GM18498 (cell line): ENCODE results near the gene IL1RAPL1.
"Not testable (repeated sequence)": the region's sequence is repeated elsewhere in the genome, so short reads cannot be mapped to it uniquely, and the experiment has no call there.

ENCODE experiments used
- ATAC-seq: cut with Tn5 transposase; IDR thresholded peaks from one replicate; pipeline ENCODE4 v1.9.1; 2021; ENCODE audit warnings: mild to moderate bottlenecking, moderate library complexity; ENCODE audit not compliant: unreplicated experiment

Gene IL1RAPL1

DNA sequence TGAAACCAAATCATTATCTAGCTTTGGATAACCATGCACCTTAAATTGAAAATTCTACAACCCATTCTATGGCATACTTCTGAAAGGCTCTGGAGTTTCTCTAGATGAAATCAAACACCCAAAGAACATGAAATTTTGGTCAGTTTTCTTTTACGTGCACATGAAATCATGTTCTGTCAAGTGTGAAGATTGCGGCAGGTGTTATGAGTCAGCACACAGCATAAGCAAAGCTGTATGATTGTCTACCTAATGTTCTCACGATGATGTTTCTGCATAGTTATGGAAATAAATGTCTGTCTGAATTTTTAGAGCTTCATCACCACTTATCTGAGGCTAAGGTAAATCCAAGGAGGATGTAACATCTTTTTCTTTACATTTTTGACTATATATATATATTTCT lies 495.3 kb downstream of the IL1RAPL1 start:
- no peak for ATAC-seq

DNA sequence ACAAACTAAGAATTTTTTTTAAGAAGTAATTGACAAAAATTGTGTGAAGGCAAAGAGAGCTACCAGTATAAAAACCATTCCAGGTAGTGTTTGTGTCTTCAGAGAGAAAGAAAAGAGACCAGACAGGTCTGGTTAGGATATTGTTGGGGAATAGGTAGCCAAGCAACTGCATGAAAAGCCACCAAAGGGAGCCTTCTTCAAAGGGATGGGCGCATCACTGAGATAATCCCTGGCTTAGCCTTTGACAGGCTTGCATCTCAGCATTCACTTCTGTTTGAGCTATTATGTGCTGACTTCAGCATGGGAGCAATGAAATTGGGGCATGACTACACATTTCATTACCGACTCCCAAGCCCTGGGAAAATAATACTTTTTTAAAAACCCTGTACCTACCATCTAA lies 496.6 kb downstream of the IL1RAPL1 start:
- ATAC-seq: no peak

DNA sequence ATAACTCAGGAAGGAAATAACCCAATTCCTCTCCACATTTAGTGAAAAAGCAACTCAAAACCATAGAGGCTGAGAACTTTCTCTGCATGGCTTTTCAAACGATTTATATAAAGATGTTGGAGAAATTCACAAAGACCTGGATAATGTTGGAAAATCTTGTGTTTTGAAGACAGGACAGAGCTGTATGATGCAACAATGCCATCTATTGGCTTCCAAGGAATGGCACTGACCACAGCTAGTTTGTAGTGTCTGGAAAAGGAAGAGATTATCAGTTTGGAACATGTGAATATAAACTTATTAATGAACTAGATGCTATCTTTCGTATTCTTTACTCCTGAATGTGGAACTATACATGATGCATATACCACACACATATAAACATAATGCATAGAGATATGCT lies 503.6 kb downstream of the IL1RAPL1 start:
- no peak for ATAC-seq

DNA sequence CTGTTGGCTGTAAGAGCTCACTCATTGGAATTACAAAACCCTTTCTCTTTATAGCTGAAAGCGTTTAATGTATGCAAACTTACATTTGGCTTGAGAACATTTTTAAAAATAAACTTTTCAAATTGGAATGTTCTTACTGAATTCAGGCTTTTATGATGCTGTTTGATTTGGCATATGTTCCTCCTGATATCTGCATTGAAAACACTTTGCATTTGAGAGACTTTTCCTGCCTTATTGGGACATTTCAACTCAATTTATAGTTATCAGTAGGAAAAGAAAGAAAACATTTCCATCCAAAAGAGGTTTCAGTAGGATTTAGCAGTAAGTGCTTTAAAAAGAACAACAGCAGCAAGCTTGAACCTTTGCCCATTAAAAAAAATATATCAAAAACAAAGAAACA lies 520.0 kb downstream of the IL1RAPL1 start:
- no peak for ATAC-seq

DNA sequence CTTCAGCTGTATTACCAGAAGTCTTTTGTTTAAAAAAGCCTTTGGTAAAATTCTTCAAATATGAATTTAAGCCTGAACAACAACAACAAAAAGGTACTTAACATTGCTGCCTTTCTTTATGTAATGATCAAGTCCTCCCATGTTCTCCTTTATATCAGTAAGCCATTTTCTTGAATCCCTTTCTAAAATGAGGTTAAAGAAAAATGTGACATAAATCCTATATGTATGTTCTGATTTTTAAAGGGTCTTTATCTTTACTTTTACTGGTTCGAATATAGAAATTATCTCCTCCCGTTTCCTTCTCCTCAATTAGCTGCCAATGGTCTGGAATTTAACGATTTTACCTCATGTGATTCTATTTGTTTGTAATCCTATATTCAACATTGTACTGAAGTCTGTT lies 522.8 kb downstream of the IL1RAPL1 start:
- no peak for ATAC-seq

DNA sequence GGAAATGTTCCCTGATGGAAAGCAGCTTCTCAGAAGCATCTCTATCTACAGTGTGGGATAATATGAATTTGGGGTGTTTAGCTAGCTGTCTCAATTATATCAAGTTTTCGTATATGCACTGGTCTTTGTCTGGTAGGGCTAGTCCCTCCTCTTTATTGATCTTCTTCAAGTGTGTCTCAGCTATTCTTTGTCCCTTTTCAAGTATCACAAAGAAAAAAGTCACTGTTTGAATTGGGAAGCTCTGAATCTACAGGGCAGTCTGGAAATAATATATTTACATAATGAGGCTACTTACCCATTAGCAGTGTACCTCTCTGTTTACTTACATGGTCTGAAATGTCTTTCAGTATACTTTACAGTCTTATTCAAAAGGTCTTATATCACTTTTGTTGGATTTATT lies 526.0 kb downstream of the IL1RAPL1 start:
- ATAC-seq: no peak

DNA sequence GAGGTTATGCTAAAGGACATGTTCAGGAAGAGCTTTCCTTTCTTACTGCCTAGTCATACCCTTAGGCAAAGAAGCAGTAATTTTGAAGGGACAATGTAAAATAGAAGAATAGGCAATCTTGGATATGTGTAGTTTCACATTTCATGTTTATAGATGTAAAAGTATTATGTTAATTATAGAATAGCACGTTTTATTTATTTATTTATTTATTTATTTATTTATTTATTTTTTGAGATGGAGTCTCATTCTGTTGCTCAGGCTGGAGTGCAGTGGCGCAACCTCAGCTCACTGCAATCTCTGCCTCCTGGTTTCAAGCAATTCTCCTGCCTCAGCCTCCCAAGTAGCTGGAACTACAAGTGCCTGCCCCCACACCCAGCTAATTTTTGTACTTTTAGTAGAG lies 535.6 kb downstream of the IL1RAPL1 start:
- not testable (repeated sequence) for ATAC-seq

DNA sequence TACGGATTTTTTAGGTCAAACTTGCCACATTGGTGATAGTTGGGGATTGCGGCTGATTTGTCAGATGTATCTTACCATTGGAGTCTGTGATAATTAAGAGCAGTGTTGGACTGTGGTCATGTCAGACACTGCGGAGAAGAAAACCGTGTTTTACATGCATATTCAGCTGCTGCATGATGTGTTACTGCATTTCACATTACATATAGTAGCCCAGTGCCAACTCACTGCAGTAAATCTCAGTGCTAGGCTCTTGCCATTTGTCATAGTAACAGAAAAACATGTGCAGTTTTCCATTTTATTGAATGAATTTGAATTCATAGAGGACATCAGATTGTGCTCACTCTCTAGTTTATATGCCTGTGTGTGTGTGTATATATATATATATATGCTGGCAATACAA lies 543.7 kb downstream of the IL1RAPL1 start:
- ATAC-seq: no peak

DNA sequence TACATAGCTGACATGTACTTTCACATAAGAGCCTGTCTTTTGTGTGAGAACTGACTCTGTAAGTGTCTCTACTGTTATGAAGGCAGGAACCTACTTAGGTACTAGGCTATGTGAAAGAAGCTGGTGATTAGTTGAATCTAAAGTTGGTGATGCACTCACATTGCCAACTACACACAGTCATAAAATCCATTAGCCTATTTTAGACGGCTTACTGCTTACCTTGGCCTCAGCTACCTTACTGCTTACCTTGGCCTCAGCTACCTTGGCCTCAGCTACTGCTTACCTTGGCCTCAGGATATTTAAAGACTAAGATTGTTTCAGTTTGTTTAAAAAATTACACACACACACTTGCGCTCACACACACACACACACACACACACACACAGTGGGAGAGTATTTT lies 549.7 kb downstream of the IL1RAPL1 start:
- no peak for ATAC-seq

DNA sequence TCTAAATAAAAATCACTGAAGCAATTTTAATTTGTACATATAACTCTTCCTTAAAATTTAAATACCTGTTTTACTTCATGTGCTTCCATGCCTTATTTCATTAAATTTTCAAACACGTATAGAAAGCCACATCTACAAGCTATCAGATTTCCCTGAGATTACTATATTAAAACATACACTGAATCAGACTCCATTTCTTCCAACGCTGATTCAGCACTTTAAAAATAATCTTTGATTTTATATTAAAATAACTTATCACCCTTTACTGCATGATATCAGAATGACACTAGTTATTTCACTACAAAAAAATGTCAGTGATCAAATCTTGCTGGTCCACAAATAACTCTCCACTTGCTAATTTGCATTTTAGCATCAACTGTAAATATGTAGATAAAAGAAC lies 550.8 kb downstream of the IL1RAPL1 start:
- ATAC-seq: no peak

DNA sequence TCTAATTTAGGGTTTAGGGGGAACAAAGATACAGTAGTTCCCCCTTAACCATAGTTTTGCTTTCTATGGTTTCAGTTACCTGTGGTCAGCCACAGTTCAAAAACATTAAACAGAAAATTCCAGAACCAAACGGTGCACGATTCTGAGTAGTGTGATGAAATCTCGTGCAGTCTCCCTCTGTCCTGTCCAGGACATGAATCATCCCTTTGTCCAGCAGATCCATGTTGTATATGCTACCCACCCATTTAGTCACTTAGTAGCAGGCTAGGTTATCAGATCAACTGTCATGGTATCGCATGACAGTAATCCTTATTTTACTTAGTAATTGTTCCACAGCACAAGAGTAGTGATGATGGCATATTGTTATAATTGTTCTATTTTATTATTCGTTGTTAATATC lies 556.1 kb downstream of the IL1RAPL1 start:
- no peak for ATAC-seq

DNA sequence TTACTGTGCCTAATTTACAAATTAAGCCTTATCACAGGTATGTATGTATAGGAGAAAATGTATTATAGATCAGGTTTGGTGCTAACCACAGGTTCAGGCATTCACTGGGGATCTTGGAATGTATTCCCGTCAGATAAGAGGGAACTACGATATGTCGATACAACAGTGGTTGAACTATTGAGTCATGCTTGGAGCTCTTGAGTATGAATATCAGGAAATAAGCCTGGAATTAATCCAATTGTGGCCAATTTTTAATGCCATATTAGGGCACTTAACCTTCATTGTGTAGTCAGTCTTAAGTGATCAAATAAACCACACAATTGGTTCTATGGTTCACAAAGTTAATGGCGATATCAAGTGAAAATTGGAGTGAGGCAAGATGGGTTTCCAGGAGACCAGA lies 556.5 kb downstream of the IL1RAPL1 start:
- no peak for ATAC-seq

DNA sequence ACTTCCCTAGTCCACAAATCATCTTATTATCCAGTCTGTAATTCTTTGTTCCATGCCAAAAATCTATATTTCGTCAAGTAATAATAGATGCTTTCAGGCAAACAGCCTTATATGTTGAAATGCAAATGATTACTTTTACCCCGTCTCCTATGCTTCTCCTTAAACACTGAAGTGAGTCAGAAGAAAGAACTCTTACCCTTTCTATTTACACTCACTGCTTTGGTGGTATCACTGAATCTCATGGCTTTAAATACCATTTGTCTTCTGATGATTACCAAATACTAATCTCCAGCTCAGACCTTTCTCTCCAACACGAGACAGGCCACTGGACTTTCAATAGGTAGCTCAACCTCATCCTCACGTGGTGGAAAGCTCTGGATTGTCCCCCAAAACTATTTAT lies 558.1 kb downstream of the IL1RAPL1 start:
- ATAC-seq: no peak

DNA sequence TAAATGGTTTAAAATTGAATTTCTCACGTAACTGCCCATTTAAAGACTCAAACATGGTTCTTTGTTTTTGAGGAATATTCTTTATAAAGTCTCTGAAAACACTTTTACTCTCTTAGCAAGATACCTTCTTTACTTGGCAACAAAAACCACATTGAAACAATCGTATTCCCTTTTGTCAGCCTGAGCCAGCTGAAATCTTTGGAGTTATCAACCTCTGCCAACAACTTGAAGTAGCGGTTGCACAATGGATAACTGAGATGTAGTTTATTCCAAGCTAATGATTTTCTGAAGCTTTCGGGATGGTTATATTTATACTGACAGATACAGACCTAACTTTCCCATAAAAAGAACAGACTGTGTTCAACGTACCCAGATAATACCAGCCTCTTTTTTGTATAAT lies 561.3 kb downstream of the IL1RAPL1 start:
- ATAC-seq: no peak

DNA sequence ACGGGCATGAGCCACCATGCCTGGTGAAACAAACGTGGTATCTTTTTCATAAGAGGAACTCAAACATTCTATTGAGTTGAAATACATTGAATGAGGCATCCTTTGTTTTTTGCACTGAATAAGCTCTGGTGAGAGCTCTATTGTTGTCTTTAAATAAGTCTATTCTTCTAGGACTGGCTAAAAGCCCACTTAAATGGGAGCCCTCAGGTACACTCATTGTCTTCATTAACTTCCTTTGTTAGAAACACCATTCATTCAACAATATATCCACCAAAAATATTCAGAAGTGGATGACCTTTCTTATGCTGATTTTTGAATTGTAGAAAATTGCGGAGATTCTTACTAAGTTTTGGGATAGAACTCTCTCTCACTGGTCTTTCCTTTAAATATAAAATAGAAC lies 568.0 kb downstream of the IL1RAPL1 start:
- no peak for ATAC-seq

DNA sequence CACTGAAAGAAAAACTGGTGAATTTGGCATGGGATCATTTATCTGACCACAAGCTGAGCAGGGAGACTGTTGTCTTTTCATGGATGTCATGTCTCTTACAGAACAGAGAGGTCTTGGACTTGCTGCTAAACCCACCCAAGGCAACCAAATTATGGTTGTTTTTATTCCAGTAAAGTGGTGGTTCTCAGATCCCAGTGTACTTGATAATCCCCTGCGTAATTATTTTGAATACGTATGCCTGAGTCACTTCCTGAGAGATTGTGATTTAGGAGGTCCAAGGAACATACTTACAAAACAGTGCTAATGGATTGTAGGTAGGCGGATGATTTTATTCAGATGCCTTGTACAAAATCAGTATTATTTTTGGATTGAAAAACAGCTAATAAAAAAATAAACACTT lies 585.6 kb downstream of the IL1RAPL1 start:
- no peak for ATAC-seq

DNA sequence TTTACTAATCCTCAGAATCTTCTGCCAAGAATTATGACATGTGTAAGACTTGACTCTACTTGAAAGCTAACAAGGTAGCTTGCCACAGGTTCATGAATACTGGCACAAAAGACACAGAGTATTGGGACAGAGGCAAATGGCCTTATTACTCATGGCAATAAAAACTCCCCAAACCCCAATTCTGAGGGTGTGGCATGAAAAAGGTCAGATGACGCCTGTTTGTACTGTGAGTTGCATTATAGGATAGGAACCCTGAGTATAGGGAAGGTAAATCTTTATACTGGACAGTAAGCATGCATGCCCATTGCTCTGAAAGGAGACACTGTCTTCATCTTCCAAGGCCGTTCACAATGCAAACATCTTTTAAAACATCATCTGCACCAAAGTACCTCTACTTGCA lies 600.0 kb downstream of the IL1RAPL1 start:
- no peak for ATAC-seq

DNA sequence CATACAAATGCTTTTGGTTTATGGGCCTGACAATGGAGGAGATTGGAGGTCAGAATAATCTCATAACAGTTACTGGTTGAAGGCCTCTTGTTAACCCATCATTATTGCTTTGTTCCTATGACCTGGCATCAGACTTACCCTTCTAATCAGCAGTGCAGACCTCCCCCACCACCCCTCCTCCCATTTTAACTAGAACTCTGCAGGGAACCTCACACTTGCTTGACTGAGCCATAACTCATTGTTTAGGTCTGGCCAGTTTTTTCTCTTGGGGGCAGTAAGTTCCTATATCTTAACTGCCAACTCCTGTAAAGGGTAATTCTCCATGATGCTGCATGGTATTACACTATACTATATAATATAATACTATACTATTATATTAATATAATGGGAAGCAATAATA lies 609.3 kb downstream of the IL1RAPL1 start:
- ATAC-seq: no peak

DNA sequence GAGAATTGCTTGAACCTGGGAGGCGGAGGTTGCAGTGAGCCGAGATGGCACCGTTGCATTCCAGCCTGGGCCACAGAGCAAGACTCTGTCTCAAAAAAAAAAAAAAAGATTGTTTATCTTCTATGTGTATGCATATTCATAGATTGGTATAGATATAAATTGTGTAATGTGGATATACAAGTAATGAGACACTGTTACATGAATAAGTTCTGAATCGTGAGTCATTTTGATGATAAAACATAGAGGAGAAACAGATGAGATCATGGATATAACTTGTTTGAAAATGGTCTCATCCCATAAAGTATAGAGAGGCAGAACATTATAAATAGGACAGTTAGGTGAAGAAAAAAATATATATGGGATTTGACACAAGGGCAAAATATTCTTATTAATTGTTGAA lies 628.0 kb downstream of the IL1RAPL1 start:
- ATAC-seq: no peak

DNA sequence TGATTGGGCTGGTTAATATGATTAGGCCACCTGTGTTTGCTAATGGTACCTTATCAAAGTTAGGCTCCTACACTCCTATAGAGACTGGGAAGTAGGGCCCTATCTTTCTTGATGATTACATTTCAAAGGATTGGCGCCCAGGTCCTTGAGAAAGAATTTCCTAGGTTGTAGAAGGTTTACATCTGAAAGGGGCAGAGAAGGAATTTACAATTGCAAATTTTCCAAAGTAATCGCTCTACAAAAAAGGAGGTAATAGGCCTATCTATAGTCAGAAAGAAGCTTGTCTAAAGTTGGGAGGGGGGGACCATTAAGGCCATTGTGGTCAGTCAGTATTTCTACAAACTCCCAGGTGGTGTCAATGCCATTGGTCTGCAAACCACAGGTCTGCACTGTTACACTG lies 638.4 kb downstream of the IL1RAPL1 start:
- no peak for ATAC-seq

DNA sequence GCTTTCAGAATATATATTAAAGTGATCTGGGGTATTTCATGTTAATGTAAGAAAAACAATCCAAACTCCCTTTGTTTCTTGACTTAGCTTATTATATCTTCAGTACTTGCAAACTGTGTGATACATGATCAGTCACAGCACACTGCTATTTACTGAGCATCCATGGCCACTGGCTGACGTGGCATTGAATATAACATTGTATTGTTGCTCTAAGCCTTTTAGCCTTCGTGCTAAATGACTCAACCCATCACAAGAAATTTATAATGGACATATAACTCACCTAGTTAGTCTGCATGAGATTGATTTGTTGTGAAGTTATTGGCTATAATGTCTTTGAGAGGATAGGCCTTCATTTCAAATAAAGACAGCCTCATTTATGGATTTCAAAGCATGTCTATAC lies 642.6 kb downstream of the IL1RAPL1 start:
- ATAC-seq: no peak

DNA sequence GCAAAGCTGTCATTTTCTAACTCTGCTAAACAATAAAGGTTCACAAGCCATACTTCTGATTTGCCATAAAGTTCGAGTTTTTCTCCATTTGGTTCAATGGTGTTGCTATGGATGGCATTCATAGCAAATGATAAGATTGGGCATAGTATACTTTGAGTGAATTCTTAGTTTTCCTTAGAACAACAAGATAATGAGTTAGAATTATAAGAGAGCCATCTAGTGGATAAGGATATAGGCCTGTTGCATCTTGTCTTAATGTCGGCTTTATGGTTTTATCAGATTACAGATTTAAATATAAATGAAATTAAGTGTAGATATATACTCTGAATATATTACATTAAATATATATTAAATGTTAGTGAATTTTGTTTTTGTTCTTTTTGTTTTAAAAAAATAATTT lies 644.6 kb downstream of the IL1RAPL1 start:
- no peak for ATAC-seq

DNA sequence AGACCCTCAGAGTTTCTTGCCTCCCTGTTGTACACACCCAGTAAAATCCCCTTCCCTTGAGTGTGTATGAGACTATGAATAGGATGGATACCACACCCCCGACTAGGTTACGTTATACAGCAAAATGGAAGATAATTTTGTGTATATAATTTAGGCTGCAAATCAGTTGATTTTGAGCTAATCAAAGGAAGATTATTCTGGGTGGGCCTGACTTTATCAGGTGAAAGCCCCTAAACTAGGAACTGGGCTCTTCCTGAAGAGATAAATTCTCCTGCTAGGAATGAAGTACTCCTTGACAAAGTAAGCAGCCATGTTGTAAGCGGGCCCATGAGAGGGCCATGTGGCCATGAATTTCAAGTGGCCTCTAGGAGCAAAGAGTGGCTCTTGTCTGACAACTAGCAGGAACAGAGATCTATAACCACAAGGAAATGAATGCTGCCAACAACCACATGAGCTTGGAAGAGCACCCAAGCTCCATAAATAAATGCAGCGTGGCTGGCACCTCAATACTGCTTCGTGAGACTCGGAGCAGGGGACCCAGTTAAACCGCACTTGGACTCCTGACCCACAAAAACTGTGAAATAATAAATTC lies 646.4 kb downstream of the IL1RAPL1 start:
- no peak for ATAC-seq

DNA sequence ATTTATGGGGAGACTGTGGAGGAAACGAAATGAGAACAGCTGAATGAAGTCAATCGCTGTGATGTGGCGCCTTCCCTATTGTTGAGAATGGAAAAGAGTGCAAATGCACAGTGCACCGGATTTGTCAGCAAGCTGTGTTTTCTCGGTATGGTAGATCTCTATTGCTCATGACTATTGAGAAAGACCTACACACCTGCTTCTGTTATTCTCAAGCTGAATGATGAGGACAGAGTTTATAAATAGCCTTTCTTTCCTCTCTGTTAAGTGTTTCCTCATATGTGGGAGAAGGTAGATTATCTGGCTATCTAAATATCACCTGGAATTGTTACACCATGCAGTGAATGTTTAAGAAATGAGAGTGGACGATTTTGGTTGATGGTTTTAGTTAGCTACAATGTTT lies 650.7 kb downstream of the IL1RAPL1 start:
- ATAC-seq: no peak
